GM15510 (cell line): ENCODE results near the gene SPATA9.
A peak's percentile ranks its signal among the peaks of the same experiment; 100 is the strongest.

Source experiments
- POLR2A ChIP-seq: IDR thresholded peaks from 3 replicates; pipeline ENCODE4 v1.6.1; 2011; ENCODE audit warnings: borderline replicate concordance; ENCODE audit not compliant: insufficient read length; ENCODE audit errors: extremely low read depth

SPATA9 gene

GRCh38 chr5:95638632-95639031 lies 44.2 kb downstream of the SPATA9 start:
- TF ChIP-seq POLR2A: no peak

GRCh38 chr5:95634081-95634480 lies 48.7 kb downstream of the SPATA9 start:
- TF ChIP-seq POLR2A: no peak

- no peak for TF ChIP-seq POLR2A
Observed at GRCh38 chr5:95633671-95634070, 49.1 kb downstream of the SPATA9 start.

GRCh38 chr5:95631991-95632675 lies 50.7 kb downstream of the SPATA9 start:
- TF ChIP-seq POLR2A: no peak

GRCh38 chr5:95631255-95631958 lies 51.4 kb downstream of the SPATA9 start:
- TF ChIP-seq POLR2A: no peak

GRCh38 chr5:95630394-95630917 lies 52.3 kb downstream of the SPATA9 start:
- no peak for TF ChIP-seq POLR2A

- no peak for TF ChIP-seq POLR2A
Observed at GRCh38 chr5:95628933-95629332, 53.9 kb downstream of the SPATA9 start.

GRCh38 chr5:95627971-95628810 lies 54.6 kb downstream of the SPATA9 start:
- TF ChIP-seq POLR2A: no peak

GRCh38 chr5:95626701-95627100 lies 56.1 kb downstream of the SPATA9 start:
- no peak for TF ChIP-seq POLR2A

GRCh38 chr5:95624368-95624767 lies 58.4 kb downstream of the SPATA9 start:
- no peak for TF ChIP-seq POLR2A

GRCh38 chr5:95623706-95624105 lies 59.1 kb downstream of the SPATA9 start:
- no peak for TF ChIP-seq POLR2A

- TF ChIP-seq POLR2A: no peak
Observed at GRCh38 chr5:95621839-95622629, 60.8 kb downstream of the SPATA9 start.

GRCh38 chr5:95620870-95621838 lies 61.6 kb downstream of the SPATA9 start:
- peak; percentile 18 for TF ChIP-seq POLR2A
